Astrocyte (in vitro differentiated cells and primary cell): ENCODE measurements around the gene RAB3B.

ENCODE experiments used
- EZH2 ChIP-seq: IDR thresholded peaks from 2 replicates; pipeline ENCODE4 v1.6.1; 2012; ENCODE audit warnings: mild to moderate bottlenecking, low read length, inconsistent platforms; ENCODE audit not compliant: insufficient read depth
- TF ChIP-seq, protein P1 (sequence below): IDR thresholded peaks from 2 replicates; pipeline ENCODE4 v1.5.1; 2011; ENCODE audit warnings: low read depth, mild to moderate bottlenecking, inconsistent platforms, low read length, moderate library complexity; ENCODE audit not compliant: insufficient read depth

DNA sequence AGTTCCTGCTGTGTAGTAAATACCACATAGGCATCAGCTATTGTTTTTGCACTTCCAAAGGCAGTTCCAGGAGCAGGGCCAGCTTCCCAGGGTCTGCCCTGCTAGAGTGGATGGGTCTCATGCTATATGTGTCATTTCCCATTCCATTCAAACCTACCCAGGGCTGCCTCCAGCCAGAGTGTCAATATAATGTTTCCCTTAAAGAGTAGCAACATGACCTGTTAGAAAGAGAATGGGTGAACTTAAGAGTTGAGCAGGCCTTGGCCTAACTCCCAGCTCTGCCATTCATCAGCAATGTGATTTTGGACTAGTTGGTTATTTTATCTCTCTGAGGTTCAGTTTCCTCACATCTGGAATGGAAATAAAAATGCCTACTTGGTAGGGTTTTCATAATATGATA lies 44.9 kb downstream of the RAB3B start:
- TF ChIP-seq, protein P1, sequence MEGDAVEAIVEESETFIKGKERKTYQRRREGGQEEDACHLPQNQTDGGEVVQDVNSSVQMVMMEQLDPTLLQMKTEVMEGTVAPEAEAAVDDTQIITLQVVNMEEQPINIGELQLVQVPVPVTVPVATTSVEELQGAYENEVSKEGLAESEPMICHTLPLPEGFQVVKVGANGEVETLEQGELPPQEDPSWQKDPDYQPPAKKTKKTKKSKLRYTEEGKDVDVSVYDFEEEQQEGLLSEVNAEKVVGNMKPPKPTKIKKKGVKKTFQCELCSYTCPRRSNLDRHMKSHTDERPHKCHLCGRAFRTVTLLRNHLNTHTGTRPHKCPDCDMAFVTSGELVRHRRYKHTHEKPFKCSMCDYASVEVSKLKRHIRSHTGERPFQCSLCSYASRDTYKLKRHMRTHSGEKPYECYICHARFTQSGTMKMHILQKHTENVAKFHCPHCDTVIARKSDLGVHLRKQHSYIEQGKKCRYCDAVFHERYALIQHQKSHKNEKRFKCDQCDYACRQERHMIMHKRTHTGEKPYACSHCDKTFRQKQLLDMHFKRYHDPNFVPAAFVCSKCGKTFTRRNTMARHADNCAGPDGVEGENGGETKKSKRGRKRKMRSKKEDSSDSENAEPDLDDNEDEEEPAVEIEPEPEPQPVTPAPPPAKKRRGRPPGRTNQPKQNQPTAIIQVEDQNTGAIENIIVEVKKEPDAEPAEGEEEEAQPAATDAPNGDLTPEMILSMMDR, result no peak
- TF ChIP-seq EZH2, result no peak
